Astrocyte of the cerebellum (primary cell): ENCODE results near the gene DOCK8.
A peak's percentile ranks its signal among the peaks of the same experiment; 100 is the strongest.

Experiments
- DNase-seq: peaks from one replicate; pipeline ENCODE4 v3.0.0-alpha.2; 2011; ENCODE audit warnings: low read depth
- H3K4me3 ChIP-seq: 2 replicates; pipeline ENCODE4 v1.5.1; 2011; ENCODE audit warnings: mild to moderate bottlenecking, low read depth, low read length, moderate library complexity
- in situ Hi-C: cut with HindIII; loops from 2 replicates; pipeline ENCODE4 v1.10.0; 2017; ENCODE audit warnings: low sequenced_read_pairs
- TF ChIP-seq, protein P1 (sequence below): IDR thresholded peaks from 2 replicates; pipeline ENCODE4 v1.5.1; 2012; ENCODE audit warnings: low read length, low read depth, moderate library complexity, mild to moderate bottlenecking; ENCODE audit errors: missing control alignments

The DOCK8 gene

DNA sequence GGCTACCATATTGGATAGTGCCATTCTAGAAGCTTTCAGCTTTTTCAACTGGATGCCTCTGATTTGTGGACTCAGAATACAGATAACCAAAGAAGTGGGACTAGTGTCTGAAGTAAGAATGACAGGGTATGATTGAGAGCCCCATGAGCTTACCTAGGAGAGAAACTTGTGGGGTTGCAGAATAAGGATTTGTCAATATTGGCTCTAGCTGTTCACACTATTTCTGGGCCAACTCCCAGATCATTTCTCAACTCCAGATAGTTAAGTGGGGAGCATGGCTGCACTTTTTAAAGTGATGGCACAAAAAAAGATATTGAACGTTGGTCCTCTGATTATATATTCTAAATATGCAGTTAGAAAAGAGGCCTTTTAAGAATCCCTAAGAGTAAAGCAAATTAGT is 252.1 kb downstream of the DOCK8 start:
- H3K4me3 ChIP-seq = no peak overlapping the region
- in situ Hi-C loops = no loop called here
- no peak for DNase-seq
- TF ChIP-seq, protein P1, sequence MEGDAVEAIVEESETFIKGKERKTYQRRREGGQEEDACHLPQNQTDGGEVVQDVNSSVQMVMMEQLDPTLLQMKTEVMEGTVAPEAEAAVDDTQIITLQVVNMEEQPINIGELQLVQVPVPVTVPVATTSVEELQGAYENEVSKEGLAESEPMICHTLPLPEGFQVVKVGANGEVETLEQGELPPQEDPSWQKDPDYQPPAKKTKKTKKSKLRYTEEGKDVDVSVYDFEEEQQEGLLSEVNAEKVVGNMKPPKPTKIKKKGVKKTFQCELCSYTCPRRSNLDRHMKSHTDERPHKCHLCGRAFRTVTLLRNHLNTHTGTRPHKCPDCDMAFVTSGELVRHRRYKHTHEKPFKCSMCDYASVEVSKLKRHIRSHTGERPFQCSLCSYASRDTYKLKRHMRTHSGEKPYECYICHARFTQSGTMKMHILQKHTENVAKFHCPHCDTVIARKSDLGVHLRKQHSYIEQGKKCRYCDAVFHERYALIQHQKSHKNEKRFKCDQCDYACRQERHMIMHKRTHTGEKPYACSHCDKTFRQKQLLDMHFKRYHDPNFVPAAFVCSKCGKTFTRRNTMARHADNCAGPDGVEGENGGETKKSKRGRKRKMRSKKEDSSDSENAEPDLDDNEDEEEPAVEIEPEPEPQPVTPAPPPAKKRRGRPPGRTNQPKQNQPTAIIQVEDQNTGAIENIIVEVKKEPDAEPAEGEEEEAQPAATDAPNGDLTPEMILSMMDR = no peak

DNA sequence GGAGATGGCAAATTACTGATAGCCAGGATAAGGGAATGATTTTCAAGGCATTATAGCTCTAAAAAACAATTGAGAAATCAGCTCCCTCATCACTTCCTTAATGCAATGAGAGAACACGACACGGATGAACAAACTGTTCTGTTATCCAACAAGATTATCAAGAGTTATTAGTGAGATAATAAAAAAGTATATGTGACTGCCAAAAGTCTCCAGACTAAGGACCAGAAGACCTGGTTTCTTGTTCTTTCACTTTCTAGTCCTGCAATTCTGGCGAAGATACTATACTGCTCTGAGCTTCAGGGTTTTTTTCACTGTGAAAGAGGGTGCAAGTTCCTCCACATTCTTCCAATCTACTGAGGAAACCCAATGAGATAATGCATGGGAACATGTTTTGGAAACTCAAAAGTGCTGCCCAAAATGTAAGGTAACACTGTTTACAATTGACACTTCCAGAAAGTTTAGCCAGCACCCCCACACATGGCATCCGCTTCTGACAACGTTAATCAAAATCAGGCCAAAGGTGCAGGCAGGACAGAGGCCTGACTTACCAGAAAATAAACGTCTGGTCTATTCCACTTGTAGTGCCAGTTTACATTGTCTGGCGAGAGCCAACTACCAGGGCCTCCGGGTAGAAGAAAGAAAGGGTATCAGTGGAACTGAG is 254.2 kb downstream of the DOCK8 start:
- DNase-seq = no peak

DNA sequence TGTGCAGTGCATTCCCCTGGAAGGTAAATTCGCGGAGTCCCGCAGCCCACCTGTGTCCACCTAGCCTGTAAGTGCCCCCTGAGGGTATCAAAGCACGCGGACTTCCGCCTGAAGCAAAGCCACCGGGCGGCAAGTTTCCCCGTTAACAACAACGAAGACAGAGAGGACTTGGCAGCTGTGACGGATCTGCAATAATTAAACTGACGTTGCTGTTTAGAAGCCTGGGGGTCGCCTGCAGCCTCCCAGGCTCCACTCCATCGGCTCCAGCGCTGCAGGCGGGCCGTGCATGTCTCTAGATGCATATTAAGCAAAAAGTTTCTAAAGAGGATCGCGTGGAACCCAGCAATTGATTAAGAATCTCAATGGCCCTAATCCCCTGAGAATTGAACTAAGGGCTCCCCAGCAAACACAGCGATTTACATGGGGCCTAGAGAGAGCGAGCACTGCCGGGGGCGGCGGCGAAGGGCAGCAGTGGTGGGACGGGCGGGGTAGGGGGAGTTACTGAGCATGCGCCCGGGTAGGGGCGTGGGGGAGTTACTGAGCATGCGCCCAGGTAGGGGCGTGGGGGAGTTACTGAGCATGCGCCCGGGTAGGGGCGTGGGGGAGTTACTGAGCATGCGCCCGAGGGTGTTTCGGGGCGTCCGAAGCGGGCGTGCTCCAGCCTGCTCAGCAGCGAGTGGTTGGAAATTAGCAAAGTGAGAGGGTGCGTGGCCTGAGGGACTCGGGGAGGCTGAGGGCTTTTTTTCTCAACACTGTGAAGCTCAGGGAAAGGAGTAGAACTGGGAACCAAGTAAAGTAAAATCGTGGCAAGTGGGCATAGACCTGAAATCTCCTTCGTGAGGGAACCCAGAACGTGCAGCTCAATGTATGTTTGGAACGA is 255.2 kb downstream of the DOCK8 start:
- H3K4me3 ChIP-seq = peak overlapping the region; percentile 46
- TF ChIP-seq, protein P1 = no peak
- DNase-seq = peak; percentile 50
- in situ Hi-C loops = no loop called here

More for the DNA sequence above, 254.2 kb downstream of the DOCK8 start:
- H3K4me3 ChIP-seq = no peak overlapping the region
- TF ChIP-seq, protein P1 = no peak
- in situ Hi-C loops = no loop called here

DNA sequence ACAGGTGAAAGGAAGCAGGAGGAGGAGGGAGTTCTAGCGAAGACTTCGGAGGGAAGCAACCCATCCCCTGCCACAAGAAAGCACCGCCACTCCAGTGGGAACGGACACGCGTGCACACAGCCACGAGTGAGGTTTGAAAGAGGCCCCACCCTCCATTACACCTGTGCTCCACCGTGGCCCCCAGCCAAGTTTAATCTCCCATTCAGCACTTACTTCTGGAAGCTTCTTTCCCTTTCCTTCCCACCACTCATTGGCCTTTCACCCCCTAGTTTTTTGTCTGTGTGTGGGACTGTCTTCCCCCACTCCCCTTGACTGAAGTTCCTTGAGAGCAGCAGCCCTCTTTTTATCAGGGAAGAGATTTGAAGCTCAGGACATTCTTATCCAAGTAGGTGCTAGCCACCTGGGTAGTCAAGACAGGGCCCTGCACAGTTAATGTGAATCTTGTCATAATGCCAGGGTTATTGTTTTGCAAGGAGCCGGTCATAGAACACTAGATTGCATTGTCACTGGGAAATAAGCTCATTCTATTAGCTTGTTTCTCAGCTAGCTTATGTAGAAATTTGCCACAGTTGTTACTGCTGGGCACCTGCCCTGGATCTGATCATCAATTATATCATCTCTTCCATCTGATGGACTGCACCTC is 256.0 kb downstream of the DOCK8 start:
- TF ChIP-seq, protein P1 = no peak
- H3K4me3 ChIP-seq = peak overlapping the region; percentile 46
- no peak for DNase-seq
- in situ Hi-C loops = no loop called here

DNA sequence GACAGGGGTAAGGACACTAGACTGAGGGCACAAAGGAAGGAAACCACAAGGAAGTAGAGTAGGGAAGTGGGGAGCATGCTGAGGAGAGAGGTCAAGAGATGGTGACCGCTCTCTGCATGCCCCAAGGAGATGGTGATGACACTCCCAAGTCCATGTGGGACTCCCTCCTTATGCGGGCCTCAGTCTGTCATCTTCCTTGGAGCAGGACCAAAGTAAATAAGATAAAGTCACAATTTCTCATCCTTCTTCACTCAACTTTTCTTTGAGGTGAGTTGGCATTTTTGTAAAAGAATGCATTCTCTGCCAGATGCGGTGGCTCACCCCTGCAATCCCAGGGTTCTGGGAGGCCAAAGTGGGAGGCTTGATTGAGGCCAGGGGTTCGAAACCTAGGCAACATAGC is 256.7 kb downstream of the DOCK8 start:
- no peak overlapping the region for H3K4me3 ChIP-seq
- in situ Hi-C loops = no loop called here
- TF ChIP-seq, protein P1 = no peak
- no peak for DNase-seq

DNA sequence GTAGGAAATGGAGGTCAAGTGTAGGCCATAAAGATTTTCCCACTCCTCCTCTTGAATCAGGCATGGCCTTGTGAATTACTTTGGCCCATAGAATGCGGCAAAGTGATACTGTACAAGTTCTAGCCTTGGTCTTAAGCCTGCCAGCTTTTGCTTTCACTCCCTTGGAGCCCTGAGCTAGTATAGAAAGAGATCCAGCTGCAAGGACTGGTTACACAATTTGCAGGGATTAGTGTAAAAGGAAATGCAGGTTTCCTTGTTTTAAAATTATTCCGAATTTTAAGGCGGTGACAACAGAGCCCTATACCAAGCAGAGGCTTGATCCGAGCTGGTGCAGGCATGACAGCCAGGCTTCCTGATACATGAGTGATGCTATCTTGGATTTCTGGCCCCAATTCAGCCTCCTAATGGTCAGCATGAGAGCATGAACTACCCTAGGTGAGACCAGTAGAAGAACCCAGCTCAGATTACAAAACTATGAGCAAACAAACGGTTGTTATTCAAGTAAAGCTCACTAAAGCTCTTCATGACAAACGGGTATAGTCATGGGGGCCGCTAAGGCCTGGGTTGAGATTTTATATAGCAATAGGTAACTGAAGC is 257.9 kb downstream of the DOCK8 start:
- in situ Hi-C loops = no loop called here
- no peak overlapping the region for H3K4me3 ChIP-seq

More for the DNA sequence above, 257.9 kb downstream of the DOCK8 start:
- TF ChIP-seq, protein P1 = no peak
- DNase-seq = no peak
